GM12878 (cell line): ENCODE measurements around the gene SCAF8.

Experiments used
- HCFC1 ChIP-seq: fragments of 150-350 bp; IDR thresholded peaks from 2 replicates; pipeline ENCODE4 v1.6.1; 2014; ENCODE audit warnings: low read length
- RCOR1 ChIP-seq: conservative IDR thresholded peaks from 2 replicates; pipeline ENCODE4 v1.6.1; 2012; ENCODE audit warnings: low read depth, low read length, improper control_type of control experiment

GRCh38 chr6:154865291-154865690 lies 132.1 kb downstream of the SCAF8 start:
- TF ChIP-seq RCOR1 (no peak), HCFC1 (no peak)
